Spleen (tissue), 7 donors: Measurements from ENCODE around the gene ITPR1.

Experiments
- CTCF ChIP-seq, 11 experiments: fragments of 200-600 bp in 7 of 11; fragments of 450-650 bp in 4 of 11; sonication (generic) in 4 of 11; IDR thresholded peaks in 8 of 11; conservative IDR thresholded peaks in 3 of 11; 1 replicate in 7 of 11; 2 replicates in 4 of 11; pipeline versions ENCODE4 v1.4.0 to v1.8.0; 2016 to 2021; ENCODE audit warnings: antibody characterized with exemption in 11 of 11, inconsistent platforms in 4 of 11, mild to moderate bottlenecking in 1 of 11
- POLR2A ChIP-seq, 3 donors: fragments of 450-650 bp; IDR thresholded peaks; one replicate each; pipeline ENCODE4 v1.5.1; 2017; ENCODE audit warnings: antibody characterized with exemption in 3 of 3, mild to moderate bottlenecking in 1 of 3
- POLR2AphosphoS5 ChIP-seq, 3 donors: sonication (generic); formaldehyde crosslinking; IDR thresholded peaks; one replicate each; pipeline ENCODE4 v1.5.1; 2017; ENCODE audit warnings: antibody characterized with exemption in 3 of 3
- donor health status: DM: no; HTN: no; CAD: no; lungs with moderate emphysema.
- donor health status: DM: no; HTN: no; CAD: no.
- donor health status: DM: no; HTN: no; CAD: no.

- TF ChIP-seq CTCF (IDR thresholded peaks at IDR 0.05 in 8 of 11, conservative IDR thresholded peaks at IDR 0.05 in 3 of 11) (no peak), POLR2A (IDR thresholded peaks at IDR 0.05) (no peak), POLR2AphosphoS5 (IDR thresholded peaks at IDR 0.05) (no peak)
Observed at GRCh38 chr3:4475804-4476203, 17.3 kb upstream of the ITPR1 start.
